ENCODE measurements around the gene DGKI. TPM values are rescaled to one million over a fixed set of nuclear protein-coding genes. Genes with fewer than 3 reads are reported as not detected.

The DGKI gene
- total and polyA plus RNA-seq, 4 donors: 0.01 to 0.37 (median 0.31) TPM

- no peak for TF ChIP-seq HNF4G (IDR thresholded peaks at IDR 0.05)
These were observed 150.8 kb downstream of the DGKI start (continued) for GRCh38 chr7:137695942-137696341.

GRCh38 chr7:137695494-137695893, 151.3 kb downstream of the DGKI start:
- no peak for DNase-seq (ENCODE audit: low spot score)

DNA sequence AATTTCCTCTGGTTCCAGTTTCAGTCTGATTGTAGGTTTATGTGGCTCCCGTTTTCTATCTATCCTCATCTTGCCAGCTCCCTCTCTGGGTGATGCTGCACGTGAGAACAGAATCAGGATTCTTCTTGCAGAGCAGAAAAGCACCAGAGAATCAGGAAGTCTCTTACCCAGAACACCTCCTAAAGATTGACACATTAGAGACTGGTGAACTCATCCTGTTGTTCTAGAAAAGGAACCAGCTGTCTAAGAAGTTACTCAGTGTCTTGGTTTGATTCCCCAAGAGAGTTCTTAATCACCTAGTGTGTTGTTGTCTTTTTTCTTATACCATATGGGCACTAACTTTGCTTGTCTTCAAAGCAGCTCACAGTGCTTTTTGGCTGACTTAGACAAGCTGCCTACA, 152.4 kb downstream of the DGKI start:
- H3K27me3 ChIP-seq (ENCODE audit: control insufficient read depth in 4 of 4, insufficient read depth in 4 of 4, low read length in 3 of 4): peaks cover 0 to 2% (median 0%) of the 10 kb centered on the region in 4 donors
- H3K27ac ChIP-seq (ENCODE audit: low read depth in 1 of 2, low read length in 2 of 2): no peak overlapping the region
- H3K36me3 ChIP-seq (ENCODE audit: control insufficient read depth in 4 of 4, insufficient read depth in 3 of 4, low read depth in 1 of 4, low read length in 3 of 4): no peaks in the 10 kb centered on the region
- 59% methylated on average over 2 of the region's 2 CpGs for WGBS
- peaks cover 0 to 2% (median 0%) of the 10 kb centered on the region in 4 donors for H3K4me1 ChIP-seq (ENCODE audit: control insufficient read depth in 4 of 4, insufficient read depth in 4 of 4, low read length in 3 of 4)
- H3K9me3 ChIP-seq (ENCODE audit: control insufficient read depth in 4 of 4, low read length in 3 of 4): no peaks in the 10 kb centered on the region
- no peak overlapping the region for H3K4me3 ChIP-seq (ENCODE audit: low read depth in 1 of 3, low read length in 3 of 3)
- DNase-seq (ENCODE audit: low spot score): no peak
- H3K9ac ChIP-seq (ENCODE audit: low read depth in 1 of 2, low read length in 2 of 2): no peak overlapping the region
- TF ChIP-seq NR2F2 (IDR thresholded peaks at IDR 0.05) (no peak), EGR1 (IDR thresholded peaks at IDR 0.05; ENCODE audit: low read depth in 2 of 2) (no peak), FOXA1 (IDR thresholded peaks at IDR 0.05) (no peak), TAF1 (conservative IDR thresholded peaks at IDR 0.05) (no peak), RAD21 (IDR thresholded peaks at IDR 0.05) (no peak), ZBTB33 (IDR thresholded peaks at IDR 0.05) (no peak), JUND (IDR thresholded peaks at IDR 0.05) (no peak), FOXA2 (IDR thresholded peaks at IDR 0.05) (no peak), ATF3 (IDR thresholded peaks at IDR 0.05) (no peak), YY1 (IDR thresholded peaks at IDR 0.05) (no peak), HNF4A (conservative IDR thresholded peaks at IDR 0.05) (no peak)
- TF ChIP-seq, protein P1, sequence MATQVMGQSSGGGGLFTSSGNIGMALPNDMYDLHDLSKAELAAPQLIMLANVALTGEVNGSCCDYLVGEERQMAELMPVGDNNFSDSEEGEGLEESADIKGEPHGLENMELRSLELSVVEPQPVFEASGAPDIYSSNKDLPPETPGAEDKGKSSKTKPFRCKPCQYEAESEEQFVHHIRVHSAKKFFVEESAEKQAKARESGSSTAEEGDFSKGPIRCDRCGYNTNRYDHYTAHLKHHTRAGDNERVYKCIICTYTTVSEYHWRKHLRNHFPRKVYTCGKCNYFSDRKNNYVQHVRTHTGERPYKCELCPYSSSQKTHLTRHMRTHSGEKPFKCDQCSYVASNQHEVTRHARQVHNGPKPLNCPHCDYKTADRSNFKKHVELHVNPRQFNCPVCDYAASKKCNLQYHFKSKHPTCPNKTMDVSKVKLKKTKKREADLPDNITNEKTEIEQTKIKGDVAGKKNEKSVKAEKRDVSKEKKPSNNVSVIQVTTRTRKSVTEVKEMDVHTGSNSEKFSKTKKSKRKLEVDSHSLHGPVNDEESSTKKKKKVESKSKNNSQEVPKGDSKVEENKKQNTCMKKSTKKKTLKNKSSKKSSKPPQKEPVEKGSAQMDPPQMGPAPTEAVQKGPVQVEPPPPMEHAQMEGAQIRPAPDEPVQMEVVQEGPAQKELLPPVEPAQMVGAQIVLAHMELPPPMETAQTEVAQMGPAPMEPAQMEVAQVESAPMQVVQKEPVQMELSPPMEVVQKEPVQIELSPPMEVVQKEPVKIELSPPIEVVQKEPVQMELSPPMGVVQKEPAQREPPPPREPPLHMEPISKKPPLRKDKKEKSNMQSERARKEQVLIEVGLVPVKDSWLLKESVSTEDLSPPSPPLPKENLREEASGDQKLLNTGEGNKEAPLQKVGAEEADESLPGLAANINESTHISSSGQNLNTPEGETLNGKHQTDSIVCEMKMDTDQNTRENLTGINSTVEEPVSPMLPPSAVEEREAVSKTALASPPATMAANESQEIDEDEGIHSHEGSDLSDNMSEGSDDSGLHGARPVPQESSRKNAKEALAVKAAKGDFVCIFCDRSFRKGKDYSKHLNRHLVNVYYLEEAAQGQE (IDR thresholded peaks at IDR 0.05): no peak
- TF ChIP-seq, protein P2, sequence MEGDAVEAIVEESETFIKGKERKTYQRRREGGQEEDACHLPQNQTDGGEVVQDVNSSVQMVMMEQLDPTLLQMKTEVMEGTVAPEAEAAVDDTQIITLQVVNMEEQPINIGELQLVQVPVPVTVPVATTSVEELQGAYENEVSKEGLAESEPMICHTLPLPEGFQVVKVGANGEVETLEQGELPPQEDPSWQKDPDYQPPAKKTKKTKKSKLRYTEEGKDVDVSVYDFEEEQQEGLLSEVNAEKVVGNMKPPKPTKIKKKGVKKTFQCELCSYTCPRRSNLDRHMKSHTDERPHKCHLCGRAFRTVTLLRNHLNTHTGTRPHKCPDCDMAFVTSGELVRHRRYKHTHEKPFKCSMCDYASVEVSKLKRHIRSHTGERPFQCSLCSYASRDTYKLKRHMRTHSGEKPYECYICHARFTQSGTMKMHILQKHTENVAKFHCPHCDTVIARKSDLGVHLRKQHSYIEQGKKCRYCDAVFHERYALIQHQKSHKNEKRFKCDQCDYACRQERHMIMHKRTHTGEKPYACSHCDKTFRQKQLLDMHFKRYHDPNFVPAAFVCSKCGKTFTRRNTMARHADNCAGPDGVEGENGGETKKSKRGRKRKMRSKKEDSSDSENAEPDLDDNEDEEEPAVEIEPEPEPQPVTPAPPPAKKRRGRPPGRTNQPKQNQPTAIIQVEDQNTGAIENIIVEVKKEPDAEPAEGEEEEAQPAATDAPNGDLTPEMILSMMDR (IDR thresholded peaks at IDR 0.05; ENCODE audit: low read depth, low read length, missing input control): no peak
- TF ChIP-seq, protein P3, sequence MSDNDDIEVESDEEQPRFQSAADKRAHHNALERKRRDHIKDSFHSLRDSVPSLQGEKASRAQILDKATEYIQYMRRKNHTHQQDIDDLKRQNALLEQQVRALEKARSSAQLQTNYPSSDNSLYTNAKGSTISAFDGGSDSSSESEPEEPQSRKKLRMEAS (IDR thresholded peaks at IDR 0.05): no peak

More at GRCh38 chr7:137695494-137695893, 151.3 kb downstream of the DGKI start:
- Histone ChIP-seq H3K4me3 (ENCODE audit: low read depth in 1 of 3, low read length in 3 of 3) (no peak overlapping the region), H3K27me3 (ENCODE audit: control insufficient read depth in 4 of 4, insufficient read depth in 4 of 4, low read length in 3 of 4) (peaks cover 0 to 9% (median 0%) of the 10 kb centered on the region in 4 donors), H3K9me3 (ENCODE audit: control insufficient read depth in 4 of 4, low read length in 3 of 4) (no peaks in the 10 kb centered on the region), H3K9ac (ENCODE audit: low read depth in 1 of 2, low read length in 2 of 2) (no peak overlapping the region), H3K27ac (ENCODE audit: low read depth in 1 of 2, low read length in 2 of 2) (no peak overlapping the region), H3K4me1 (ENCODE audit: control insufficient read depth in 4 of 4, insufficient read depth in 4 of 4, low read length in 3 of 4) (peaks cover 0 to 2% (median 0%) of the 10 kb centered on the region in 4 donors), H3K36me3 (ENCODE audit: control insufficient read depth in 4 of 4, insufficient read depth in 3 of 4, low read depth in 1 of 4, low read length in 3 of 4) (no peaks in the 10 kb centered on the region)
- 75% methylated on average over 3 of the region's 3 CpGs for WGBS
- TF ChIP-seq, protein P2 (IDR thresholded peaks at IDR 0.05; ENCODE audit: low read depth, low read length, missing input control): no peak
- TF ChIP-seq NR2F2 (IDR thresholded peaks at IDR 0.05) (no peak), HNF4A (conservative IDR thresholded peaks at IDR 0.05) (no peak), FOXA1 (IDR thresholded peaks at IDR 0.05) (no peak), RAD21 (IDR thresholded peaks at IDR 0.05) (no peak), TAF1 (conservative IDR thresholded peaks at IDR 0.05) (no peak)
